ENCODE measurements around the gene DYSF.

DYSF gene

DNA sequence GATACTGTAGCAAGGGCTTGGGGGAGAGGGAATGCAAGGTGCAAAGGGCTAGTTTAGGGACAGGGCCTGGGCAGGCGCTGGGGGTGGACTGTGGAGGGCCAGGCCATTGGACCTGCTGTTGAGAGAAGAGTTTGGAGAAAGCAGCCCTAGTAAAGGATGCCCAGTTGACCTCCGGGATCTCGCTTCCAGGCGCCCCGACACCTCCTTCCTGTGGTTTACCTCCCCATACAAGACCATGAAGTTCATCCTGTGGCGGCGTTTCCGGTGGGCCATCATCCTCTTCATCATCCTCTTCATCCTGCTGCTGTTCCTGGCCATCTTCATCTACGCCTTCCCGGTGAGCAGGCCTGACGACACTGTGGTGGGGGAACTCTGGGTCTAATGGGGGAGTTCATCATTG lies 229.0 kb downstream of the DYSF start:
- DNase-seq: no peak

- no peak for DNase-seq
Measured at GRCh38 chr2:71683070-71683469, 229.7 kb downstream of the DYSF start.

GRCh38 chr2:71683666-71684065 lies 230.3 kb downstream of the DYSF start:
- DNase-seq: no peak

- no peak for DNase-seq
Measured at GRCh38 chr2:71684226-71685072, 231.1 kb downstream of the DYSF start.

DNA sequence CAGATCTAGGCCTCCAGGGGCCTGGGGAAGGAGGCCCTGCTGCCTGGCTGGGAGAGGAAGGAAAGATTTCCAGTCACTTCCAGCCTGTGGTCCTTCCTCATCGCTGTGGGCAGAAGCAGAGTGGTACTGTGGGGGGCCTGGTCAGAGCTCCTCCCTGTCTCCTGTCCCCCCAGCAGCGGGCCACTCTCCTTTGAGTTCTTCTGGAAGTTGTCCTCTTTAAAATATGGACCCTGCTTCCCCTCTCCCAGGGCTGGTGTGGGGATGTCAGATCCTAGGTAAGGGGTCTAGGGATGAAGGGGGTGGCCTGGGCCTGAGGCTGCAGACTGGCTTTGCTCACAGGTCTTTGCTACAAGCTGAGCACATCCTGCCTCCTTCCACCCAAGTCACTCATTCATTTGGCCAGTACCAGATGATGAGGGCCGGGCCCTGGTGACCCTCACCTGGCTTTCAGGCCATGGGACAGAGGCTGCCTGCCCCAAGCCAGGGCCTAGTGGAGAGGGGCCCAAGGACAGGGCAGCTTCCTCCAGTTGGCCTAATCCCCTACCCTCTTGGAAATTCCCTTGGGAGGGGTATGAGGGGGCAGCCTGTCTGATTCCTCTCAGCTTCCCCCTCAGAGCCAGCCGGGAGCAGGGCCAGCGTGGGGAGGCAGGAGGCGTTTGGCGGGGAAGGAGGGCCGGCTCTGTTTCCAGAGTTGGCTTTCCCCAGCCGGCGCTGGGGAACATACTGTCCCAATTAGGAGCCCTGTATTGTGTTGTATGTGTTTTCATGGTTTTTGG lies 231.9 kb downstream of the DYSF start:
- DNase-seq: no peak

GRCh38 chr2:71685941-71686611 lies 232.7 kb downstream of the DYSF start:
- DNase-seq: no peak

- no peak for DNase-seq
Measured at GRCh38 chr2:71686781-71687180, 233.4 kb downstream of the DYSF start.

DNA sequence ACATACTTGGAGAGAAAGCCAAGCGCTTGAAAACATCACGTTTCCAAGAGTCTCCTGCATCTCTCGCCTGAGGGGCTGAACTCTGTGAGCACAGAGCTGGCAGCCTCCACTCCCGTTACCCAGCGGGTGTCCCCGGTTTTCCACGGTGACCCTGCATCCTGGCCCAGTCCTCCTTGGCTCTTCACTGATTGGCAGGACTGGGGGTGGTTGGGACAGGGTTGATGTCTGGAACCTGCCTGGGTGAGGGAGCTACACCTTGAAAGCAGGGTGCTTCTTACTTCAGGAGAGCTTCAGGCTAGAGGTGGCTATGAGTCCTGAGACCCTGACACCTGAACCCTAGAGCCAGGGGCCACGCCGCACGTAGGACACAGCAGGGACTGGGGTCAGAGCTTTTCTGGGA lies 234.1 kb downstream of the DYSF start:
- no peak for DNase-seq

- no peak for DNase-seq
Measured at GRCh38 chr2:71688530-71688929, 235.2 kb downstream of the DYSF start.

GRCh38 chr2:71689393-71689792 lies 236.0 kb downstream of the DYSF start:
- no peak for DNase-seq

DNA sequence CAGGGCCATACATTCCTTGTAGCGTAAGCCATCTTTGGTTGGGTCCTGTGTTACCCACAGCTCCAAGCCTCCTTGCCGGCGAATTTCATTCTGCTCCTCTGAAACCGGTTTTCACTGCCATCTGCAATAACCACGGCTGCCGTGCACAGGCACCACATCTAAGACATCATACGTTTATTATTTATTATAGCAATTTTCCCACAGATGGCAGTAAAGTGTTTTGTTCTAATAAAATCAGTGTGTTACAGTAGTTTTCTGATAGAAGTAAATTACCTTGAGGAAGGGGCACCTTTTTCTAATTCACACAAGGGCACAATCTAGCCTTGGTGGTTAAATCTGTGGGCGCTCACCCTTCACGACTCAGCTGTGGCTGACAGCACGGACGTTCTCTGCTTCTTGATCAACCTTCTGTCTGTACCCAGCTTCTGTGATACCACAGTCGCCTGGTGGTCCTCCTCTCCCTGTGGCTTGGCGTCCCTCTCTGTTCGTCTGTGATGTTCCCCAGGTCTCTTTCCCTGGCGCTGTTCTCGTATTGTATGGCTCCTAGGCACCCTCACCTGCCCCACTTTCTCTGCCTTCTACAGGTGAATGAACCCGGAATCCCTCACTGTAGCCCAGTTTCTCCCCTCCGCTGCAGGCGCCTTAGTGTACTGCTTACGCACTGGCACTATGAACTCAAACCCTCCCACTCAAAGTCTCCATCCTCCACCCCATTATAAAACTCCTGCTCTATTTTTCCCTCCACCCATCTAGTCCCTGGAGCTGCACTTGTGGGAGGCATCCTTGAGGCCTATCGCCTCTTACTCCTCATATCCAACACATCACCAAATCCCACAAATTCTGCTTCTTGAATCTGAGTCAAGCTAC lies 236.8 kb downstream of the DYSF start:
- no peak for DNase-seq

DNA sequence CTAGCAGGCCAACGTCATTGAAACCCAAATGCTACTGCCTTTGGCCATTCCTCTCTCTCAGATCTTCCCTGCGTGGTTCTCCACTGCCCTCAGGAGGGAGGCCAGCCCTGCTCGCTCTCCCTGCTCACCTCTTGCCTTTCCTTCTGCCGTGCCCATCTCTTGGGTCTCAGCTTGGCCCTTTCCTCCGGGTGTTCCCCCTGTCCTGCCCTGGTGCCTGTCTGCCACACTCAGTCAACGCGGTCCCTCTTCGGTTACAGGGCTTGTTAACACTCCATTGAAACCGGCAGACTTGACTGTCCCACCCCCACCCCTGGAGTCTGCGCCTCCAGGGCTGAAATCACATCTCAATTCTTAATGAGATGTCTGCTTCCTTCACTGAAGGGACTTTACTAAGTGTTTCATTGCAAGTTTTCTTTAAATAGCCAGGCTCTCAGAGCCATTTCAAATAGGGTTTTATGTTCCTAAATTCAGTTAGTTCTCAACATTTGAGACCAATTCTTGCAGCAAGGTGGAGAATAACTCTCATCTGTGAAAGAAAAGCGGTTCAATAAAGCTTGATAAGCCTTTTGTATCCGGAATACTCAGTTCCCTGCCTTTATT lies 237.6 kb downstream of the DYSF start:
- no peak for DNase-seq

GRCh38 chr2:71691747-71692441 lies 238.5 kb downstream of the DYSF start:
- no peak for DNase-seq

- no peak for DNase-seq
Measured at GRCh38 chr2:71692621-71693277, 239.4 kb downstream of the DYSF start.

DNA sequence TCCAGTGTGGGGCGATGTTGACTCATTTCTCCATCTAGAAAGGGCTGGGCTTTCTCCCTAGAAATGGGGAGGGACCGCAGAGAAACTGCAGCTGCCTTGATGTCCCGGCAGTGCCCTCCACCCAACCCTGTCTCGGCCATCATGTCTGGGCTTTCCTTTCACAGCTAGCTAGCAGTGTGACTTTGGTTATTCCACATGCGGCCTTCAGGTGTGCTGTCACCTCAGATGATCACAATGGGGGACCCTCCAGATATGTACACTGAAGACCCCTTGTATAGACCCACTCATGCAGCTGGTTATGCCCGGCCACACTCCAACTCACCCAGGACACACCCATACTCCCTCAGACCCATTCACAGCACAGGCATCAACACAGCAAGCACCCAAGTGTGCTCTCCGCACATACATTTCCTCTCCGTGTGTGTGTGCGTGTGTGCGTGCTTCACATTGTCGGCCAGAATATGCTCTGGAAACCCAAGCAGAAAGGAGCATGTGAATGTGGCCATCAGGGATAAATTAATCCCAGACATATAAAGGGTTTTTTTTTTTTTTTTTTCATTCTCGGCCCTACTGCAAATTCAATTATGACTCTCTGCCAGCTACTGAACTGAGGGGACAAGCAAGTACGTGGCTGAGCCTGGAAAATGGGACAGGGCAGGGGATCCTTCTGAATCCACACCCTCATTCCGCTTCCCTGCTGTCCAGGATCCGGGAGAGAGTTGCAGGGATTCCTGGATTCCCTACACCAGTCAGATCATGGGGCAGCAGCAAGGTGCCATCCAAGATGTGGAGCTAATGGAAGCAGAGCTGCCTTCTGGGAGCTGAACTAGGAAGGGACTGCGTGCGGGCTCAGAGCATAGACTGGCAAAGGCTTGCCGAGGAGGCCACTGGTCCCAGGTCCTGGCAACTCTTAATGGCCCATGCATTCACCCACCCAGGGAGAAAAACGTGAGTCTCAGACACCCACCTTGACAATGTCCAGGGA lies 240.2 kb downstream of the DYSF start:
- no peak for DNase-seq

DNA sequence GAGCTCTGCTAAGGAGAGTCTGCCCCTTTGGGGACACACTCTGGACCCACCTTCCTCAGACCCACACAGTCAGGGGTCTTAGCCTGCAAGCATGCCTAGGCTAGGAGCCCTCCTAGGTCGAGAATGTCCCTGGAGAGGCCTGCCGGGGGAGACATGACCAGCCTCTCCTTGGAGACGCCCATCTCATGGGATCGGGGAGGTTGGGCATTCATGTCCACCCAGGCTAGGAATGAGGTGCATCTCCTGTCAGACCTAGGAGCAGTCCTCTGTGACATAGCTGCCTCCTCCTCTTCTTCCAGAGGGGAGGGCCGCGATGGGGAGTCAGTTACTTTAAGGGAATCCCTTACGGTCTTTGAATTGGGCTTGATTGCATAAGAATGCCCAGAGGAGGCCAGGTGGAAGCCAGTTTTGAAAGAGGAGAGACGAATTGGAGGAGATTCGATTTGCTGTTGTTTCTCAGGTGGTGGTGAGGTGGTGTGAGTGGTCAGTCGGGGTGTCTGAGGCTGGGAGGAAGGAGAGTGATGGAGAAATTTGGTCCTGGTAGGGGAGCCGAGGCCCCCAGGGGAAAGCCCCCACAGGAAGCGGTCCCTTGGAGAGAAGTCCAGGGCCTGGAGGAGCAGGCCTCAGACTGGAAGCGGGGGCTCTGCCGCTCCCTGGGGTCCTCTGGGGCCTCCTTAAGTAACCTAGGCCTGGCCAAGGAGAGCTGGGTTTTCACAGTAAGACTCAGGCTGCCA lies 241.3 kb downstream of the DYSF start:
- DNase-seq: no peak

DNA sequence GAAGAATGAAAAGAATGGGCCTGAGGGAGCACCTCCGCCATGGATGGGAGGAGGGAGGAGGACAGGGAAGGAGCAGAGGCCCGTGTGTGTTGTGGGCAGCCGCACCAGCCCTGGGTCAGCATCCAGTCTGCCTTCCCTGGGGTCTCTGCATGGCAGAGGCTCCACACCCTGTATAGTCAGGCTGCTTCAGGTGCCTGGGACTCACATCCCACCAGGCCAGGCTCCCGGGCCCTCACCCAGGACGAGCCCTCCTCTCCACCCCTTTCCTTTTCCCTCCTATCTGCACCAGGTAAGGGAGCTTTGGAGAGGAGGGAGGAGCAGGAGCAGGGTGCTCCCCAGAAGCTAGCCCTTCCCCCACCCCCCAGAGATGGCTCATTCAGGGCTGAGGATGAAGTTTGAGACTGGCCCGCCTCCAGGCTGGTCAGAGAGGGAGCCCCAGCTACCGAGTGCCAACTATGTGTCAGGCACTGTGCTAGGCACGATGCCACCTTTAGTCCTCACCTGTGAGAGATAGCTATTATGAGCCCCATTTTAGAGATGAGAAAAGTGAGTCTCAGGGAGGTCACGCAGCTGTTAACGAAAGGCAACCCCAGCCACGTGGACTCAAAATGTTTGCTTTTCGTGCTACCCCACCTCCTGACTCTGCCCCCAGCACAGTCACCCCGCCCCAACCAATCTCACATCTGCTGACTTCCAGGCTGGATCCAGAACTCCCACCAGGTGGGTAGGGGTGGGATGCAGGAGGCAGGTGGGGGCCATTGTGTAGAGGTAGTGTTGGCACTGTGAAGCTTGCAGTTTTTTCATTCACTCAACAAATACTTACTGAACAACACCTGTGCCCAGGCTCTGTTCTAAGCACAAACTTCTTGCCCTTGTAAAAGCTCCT lies 242.1 kb downstream of the DYSF start:
- DNase-seq: no peak

DNA sequence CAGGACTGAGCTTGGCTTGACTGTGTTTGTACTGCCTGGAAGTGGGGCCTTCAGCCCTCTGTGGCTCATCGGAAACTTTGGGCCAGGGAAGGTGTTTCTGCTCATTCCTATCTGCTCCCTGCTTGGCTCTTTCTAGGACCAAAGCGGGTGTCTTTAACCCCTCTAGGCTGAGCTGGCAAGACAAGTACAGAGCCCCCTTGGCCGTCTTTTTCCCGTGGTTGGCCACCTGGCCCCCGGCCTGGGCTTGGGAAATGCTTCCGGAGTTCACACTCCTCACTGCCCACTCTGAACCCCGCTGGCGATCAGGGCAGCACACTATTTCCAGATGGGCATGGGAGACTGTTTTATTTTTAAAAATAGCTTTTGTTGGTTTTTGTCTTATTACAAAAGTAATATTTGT lies 243.0 kb downstream of the DYSF start:
- no peak for DNase-seq
